HepG2 (cell line): ENCODE measurements around the gene COMMD8. TPM values are rescaled to one million over a fixed set of nuclear protein-coding genes. Genes with fewer than 3 reads are reported as not detected.

Source experiments
- FOXO4 ChIP-seq: sonication (generic); formaldehyde crosslinking; conservative IDR thresholded peaks from 2 replicates; pipeline ENCODE4 v1.8.1; 2023; ENCODE audit warnings: missing genetic modification reagents
- GATAD1 ChIP-seq: IDR thresholded peaks from 2 replicates; pipeline ENCODE4 v1.6.1; 2016; ENCODE audit warnings: missing genetic modification reagents, missing compliant biosample characterization
- HMG20A ChIP-seq: IDR thresholded peaks from 2 replicates; pipeline ENCODE4 v1.6.1; 2016; ENCODE audit warnings: borderline replicate concordance
- KDM1A ChIP-seq: IDR thresholded peaks from 2 replicates; pipeline ENCODE4 v1.6.1; 2016; ENCODE audit warnings: missing compliant biosample characterization
- MAFF ChIP-seq: IDR thresholded peaks from 2 replicates; pipeline ENCODE4 v1.6.1; 2011; ENCODE audit warnings: low read depth, low read length, improper control_type of control experiment
- PHF20 ChIP-seq: sonication (generic); formaldehyde crosslinking; IDR thresholded peaks from 2 replicates; pipeline ENCODE4 v1.5.0; 2020; ENCODE audit warnings: mild to moderate bottlenecking, missing genetic modification reagents
- PRDM15 ChIP-seq: sonication (generic); formaldehyde crosslinking; IDR thresholded peaks from 2 replicates; pipeline ENCODE4 v1.4.0; 2020; ENCODE audit warnings: missing genetic modification reagents
- RBM22 ChIP-seq: fragments of 200-400 bp; formaldehyde crosslinking; optimal IDR thresholded peaks from 2 replicates; pipeline ENCODE3; 2017; ENCODE audit warnings: mild to moderate bottlenecking, low read length, moderate library complexity
- RFX3 ChIP-seq: IDR thresholded peaks from 2 replicates; pipeline ENCODE4 v1.6.1; 2016; ENCODE audit warnings: missing biosample characterization, missing genetic modification reagents
- TRAFD1 ChIP-seq: sonication (generic); formaldehyde crosslinking; IDR thresholded peaks from 2 replicates; pipeline ENCODE4 v1.5.1; 2020; ENCODE audit warnings: missing genetic modification reagents, mild to moderate bottlenecking, borderline replicate concordance
- ZBTB38 ChIP-seq: sonication (generic); formaldehyde crosslinking; IDR thresholded peaks from 2 replicates; pipeline ENCODE4 v1.5.1; 2020; ENCODE audit warnings: mild to moderate bottlenecking, missing genetic modification reagents
- ZNF44 ChIP-seq: sonication (generic); formaldehyde crosslinking; IDR thresholded peaks from 2 replicates; pipeline ENCODE4 v1.5.1; 2020; ENCODE audit warnings: mild to moderate bottlenecking, missing genetic modification reagents
- ZNF589 ChIP-seq: sonication (generic); formaldehyde crosslinking; conservative IDR thresholded peaks from 2 replicates; pipeline ENCODE4 v1.8.0; 2022; ENCODE audit warnings: mild to moderate bottlenecking, moderate library complexity, missing genetic modification reagents
- ZNF800 ChIP-seq: sonication (generic); formaldehyde crosslinking; IDR thresholded peaks from 2 replicates; pipeline ENCODE4 v1.4.0; 2020; ENCODE audit warnings: missing genetic modification reagents
- ZNF841 ChIP-seq: sonication (generic); formaldehyde crosslinking; IDR thresholded peaks from 2 replicates; pipeline ENCODE4 v1.8.1; 2023; ENCODE audit warnings: missing genetic modification reagents, borderline replicate concordance
- polyA plus RNA-seq, 8 experiments: library from polyadenylated mRNA; depleted of rRNA in 3 of 8; stranded (reverse) in 7 of 8; unstranded in 1 of 8; fragments of >200 nt; fragmentation: Illumina TruSeq in 4 of 8; extraction: Trizol in 4 of 8; gene quantifications; 2 replicates each; pipeline versions ENCODE4 v1.2.1 to v1.2.3, GENCODE V29; 2011 to 2016; ENCODE audit warnings: low read depth in 4 of 8, missing spikeins in 1 of 8, mixed read lengths in 1 of 8; ENCODE audit not compliant: insufficient read depth in 1 of 8
- total RNA-seq, 5 experiments: library from RNA; depleted of rRNA; stranded (reverse); fragments of >200 nt; fragmentation: Illumina TruSeq; extraction: Trizol; gene quantifications; 2 replicates each; pipeline ENCODE4 v1.2.3, GENCODE V29; 2016; ENCODE audit warnings: low read depth in 1 of 5
- TF ChIP-seq, protein P1 (sequence below): sonication (generic); formaldehyde crosslinking; conservative IDR thresholded peaks from 2 replicates; pipeline ENCODE4 v1.8.0; 2022; ENCODE audit warnings: missing genetic modification reagents

COMMD8 gene
- total and polyA plus RNA-seq, 2 of the 13 experiments (the other 11 are each of a cell fraction or from before 2014, with no cell fraction given), result 7.1 to 20.3 TPM

DNA sequence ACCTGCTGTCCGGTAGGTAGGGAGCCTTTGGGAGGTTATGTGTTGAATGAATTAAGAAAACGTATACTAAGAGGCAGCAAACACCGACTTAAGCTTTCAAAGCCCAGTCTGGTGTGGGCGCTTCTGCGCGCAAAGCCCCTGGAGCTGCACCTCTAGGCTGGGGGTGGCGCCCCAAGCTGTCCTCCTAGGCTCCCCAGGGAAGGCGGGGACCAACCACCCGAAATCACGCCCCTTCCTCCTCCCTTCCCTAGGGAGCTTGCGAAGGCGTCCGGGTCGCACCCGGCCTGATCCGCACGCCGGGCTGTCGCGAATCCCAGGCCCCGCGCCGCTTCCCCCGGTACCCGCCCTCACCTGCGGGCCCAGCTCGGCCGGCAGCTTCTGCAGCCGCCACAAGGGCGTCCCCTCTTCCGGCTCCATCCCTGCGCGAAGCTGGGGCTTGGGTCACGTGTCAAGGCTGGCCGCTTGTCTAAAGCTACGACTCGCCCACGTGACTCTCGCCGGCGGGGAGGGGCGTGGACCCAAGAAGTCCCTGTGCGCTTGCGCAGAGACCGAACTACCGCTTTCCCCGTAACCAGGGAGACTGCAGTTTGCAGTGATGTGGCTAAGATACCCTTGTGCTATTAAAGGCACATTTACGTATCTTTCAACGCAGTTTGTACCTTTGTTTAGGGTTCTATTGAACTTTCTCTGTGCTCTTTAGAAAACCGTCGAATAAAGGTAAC is at the start of gene COMMD8 (continued):
- TF ChIP-seq TRAFD1 (CRISPR knock-in tag) (no peak), RFX3 (CRISPR knock-in tag) (peak; percentile 82), PRDM15 (CRISPR knock-in tag) (peak; percentile 88), GATAD1 (CRISPR knock-in tag) (peak; percentile 63), PHF20 (peak; percentile 89), FOXO4 (CRISPR knock-in tag) (no peak), ZNF800 (CRISPR knock-in tag) (no peak), ZNF44 (CRISPR knock-in tag) (no peak; the same call in 1 of the 2 replicates), ZNF841 (CRISPR knock-in tag) (no peak), KDM1A (CRISPR knock-in tag) (no peak; the same call in 1 of the 2 replicates), HMG20A (CRISPR knock-in tag) (0 out of 2 replicates have a peak, but pooled peaks have one; percentile 10), ZBTB38 (CRISPR knock-in tag) (peak; percentile 42; the same call in 1 of the 2 replicates), ZNF589 (no peak), MAFF (no peak), RBM22 (no peak)
- TF ChIP-seq, protein P1, sequence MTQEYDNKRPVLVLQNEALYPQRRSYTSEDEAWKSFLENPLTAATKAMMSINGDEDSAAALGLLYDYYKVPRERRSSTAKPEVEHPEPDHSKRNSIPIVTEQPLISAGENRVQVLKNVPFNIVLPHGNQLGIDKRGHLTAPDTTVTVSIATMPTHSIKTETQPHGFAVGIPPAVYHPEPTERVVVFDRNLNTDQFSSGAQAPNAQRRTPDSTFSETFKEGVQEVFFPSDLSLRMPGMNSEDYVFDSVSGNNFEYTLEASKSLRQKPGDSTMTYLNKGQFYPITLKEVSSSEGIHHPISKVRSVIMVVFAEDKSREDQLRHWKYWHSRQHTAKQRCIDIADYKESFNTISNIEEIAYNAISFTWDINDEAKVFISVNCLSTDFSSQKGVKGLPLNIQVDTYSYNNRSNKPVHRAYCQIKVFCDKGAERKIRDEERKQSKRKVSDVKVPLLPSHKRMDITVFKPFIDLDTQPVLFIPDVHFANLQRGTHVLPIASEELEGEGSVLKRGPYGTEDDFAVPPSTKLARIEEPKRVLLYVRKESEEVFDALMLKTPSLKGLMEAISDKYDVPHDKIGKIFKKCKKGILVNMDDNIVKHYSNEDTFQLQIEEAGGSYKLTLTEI (CRISPR knock-in tag), result no peak
